Measurements from ENCODE around the gene STXBP6. TPM values are rescaled to one million over a fixed set of nuclear protein-coding genes. Genes with fewer than 3 reads are reported as not detected.
"Not testable (repeated sequence)": the region's sequence is repeated elsewhere in the genome, so short reads cannot be mapped to it uniquely, and the experiment has no call there.

Gene STXBP6
- total RNA-seq, 1 experiment from 2014 or later: 1.4 TPM

DNA sequence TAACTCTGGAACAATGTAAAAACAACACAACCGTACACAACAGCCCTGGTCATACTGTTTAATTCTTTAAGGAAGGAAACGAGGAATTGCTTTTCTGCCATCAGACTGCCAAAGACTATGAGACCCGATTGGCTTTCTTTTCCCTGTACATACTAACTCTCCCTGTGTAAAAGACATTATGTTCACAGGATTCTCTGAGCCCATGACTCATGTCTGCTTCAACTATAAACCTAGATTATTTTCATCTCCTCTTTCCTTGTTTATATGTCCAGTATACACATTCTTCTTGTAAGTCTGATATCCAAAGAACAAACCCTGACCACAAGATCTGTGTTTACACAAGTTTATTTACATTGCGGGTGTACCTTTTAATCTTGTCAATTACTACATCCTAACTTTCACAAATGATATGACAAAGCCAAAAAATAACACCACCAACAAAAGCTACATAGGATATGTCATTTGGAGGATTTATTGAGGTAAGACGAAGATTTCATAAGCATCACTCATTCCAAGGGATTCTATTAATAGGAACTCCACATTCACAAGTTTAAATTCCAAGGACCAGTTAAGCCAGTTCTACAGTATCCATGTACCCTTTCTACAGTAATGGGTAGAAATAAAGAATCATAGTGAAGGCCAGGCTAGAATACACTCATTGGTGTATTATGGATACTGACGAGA is 67.3 kb downstream of the STXBP6 start:
- H3K36me3 ChIP-seq: no peaks in the 10 kb centered on the region
- no peak overlapping the region for H3K4me3 ChIP-seq
- no peak for DNase-seq
- H3K9me3 ChIP-seq: no peaks in the 10 kb centered on the region
- no peaks in the 10 kb centered on the region; the same call in 1 of the 2 replicates for H3K27me3 ChIP-seq

DNA sequence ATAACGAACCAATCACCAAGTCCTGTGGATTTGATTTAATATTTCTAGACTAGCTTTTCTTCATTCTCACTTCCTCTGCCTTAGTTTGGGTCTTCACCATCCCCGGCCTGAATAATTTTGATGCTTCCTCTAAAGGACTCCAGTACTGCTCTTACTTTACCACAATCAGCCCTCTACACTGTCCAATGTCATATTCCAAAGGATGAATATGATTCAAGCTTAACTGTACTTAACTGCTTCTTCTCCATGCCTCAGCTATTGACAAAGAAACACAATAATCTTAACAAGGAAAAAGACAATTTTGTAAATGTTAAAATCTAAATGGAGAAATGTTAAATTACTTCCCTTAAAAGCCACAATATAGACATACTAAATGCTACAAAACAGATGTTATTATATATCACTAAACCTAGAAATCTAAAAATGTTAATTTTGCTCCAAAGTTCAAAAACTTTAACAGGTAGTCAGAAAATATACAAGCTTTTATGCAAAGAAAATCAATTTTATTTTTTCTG is 70.2 kb downstream of the STXBP6 start:
- Histone ChIP-seq H3K36me3 (no peaks in the 10 kb centered on the region), H3K27me3 (no peaks in the 10 kb centered on the region; the same call in 1 of the 2 replicates), H3K4me3 (no peak overlapping the region), H3K9me3 (no peaks in the 10 kb centered on the region)
- DNase-seq: no peak

DNA sequence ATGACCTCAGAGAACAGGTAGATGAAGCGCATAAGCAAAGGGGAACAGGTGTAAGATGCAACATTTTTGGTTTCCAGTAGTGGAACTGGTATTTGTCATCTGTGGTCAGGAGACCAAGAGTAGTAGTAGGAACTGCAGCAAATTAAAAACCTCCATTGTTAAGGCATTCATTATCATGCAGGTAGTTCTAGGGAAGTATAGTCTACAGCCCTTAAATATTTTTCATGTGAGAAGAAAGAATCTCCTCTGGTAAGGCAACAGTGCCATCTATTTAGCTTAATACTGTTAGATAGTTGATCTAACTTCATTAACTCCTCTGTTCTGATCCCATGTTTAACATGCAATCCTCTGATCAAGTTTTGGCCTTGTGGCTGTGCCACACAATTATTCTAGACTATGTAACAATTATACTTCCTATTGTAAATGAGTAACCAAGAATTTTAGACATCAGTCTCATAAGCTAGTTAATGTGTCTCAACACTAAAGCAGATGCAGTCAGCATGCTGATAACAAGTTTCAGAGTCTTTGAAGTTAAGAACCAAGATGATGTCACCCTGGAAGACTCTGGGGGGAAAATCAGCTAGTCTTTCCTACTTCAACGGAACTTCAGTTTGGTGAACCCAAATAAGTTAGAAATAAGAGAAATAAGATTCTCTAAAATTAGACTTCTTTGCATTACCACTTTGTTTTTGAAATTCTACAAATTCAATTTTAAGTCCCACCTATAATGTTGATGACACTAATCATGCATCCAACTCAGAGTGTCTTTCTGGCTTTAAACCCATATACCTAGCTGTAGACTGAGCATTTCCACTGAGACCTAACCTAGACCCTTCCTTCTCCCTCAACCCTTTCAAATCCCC is 70.9 kb downstream of the STXBP6 start:
- no peak for DNase-seq
- H3K36me3 ChIP-seq: no peaks in the 10 kb centered on the region
- H3K9me3 ChIP-seq: no peaks in the 10 kb centered on the region

DNA sequence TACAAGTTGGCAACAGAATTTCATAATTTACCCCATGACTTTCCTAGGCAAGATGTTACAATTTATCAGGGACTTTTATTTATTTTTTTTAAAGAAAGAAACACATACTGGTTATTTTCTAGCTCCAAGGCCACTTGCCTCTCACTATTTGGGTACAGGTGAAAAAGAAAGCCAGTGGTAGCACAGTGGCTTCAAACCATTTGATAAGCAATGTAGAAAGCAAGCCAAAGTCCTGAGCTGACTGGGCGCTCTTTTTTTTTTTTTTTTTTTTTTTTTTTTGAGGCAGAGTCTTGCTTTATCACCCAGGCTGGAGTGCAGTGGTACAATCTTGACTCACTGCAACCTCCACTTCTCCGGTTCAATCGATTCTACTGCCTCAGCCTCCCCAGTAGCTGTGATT is 73.3 kb downstream of the STXBP6 start:
- Histone ChIP-seq H3K4me3 (no peak overlapping the region), H3K36me3 (no peaks in the 10 kb centered on the region), H3K9me3 (no peaks in the 10 kb centered on the region), H3K27me3 (no peaks in the 10 kb centered on the region)
- no peak for DNase-seq

More for the DNA sequence above, 70.9 kb downstream of the STXBP6 start:
- H3K4me3 ChIP-seq: no peak overlapping the region
- H3K27me3 ChIP-seq: no peaks in the 10 kb centered on the region; the same call in 1 of the 2 replicates

DNA sequence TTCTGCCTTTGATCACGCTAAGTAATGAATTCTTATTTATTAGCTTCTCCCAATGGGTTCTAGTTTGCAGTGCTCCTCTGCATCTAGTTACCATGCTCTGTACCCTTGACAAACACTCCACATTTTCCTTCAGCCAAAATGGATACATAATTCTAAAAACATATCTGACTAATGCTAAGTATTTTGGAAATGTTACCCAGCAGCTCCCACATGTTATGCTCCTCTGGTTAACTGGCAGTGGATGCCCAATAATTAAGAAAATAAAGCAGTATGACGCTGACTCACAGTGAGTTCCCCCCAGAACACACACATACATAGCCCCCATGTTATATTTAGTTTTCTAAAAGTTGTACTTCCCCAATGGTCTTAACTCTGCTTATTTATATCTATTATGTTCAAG is 74.6 kb downstream of the STXBP6 start:
- Histone ChIP-seq H3K4me3 (no peak overlapping the region), H3K36me3 (no peaks in the 10 kb centered on the region), H3K27me3 (no peaks in the 10 kb centered on the region), H3K9me3 (no peaks in the 10 kb centered on the region)
- DNase-seq: no peak

DNA sequence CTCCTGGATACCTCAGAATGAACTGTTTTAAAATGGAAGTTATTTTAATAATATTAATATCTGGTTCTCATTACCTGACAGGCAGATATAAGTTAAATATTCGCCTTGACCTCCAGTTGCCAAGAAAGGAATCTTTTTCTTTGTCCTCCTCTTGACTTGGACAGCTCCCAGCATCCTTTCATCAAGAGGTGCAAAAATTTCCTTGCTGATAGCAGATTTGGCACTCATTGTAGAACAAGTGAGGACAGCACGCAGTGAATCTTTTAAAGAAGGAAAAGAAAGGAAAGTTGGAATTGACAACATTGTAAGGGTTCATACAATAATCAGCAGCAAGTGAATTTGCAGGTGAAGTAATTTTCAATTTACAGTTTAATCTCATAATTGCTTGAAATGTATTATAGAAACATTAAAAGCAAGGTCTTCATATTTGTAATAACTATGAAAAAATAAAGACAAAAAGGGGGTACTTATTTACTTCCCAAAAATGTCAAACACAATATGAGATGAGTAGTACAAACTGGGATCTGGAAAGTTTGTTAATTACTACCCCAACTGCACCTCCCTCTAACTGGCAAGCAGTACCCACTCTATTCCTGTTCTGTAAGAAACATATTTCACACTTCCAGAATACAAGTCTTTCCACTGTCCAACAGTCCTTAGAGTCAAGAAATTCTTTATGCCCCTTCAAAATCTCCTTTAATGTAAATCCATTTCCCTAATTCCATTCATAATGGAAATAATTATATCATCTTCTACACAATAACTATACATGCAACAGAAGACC is 75.2 kb downstream of the STXBP6 start:
- DNase-seq: no peak
- no peaks in the 10 kb centered on the region for H3K27me3 ChIP-seq
- no peaks in the 10 kb centered on the region for H3K9me3 ChIP-seq
- H3K36me3 ChIP-seq: no peaks in the 10 kb centered on the region
- H3K4me3 ChIP-seq: no peak overlapping the region

DNA sequence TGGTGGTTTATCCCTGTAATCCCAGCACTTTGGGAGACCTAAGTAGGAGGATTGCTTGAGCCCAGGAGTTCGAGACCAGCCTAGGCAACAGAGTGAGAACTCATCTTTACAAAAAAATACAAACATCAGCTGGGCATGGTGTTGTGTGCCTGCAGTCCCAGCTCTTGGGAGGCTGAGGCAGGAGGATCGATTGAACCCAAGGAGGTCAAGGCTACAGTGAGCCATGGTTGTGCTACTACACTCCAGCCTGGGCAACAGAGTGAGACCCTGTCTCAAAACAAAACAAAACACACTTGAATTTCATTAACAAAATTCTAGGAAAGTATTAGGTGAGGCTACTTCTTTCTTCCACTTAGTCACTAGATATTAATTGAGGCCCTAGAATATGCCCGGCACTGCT is 77.1 kb downstream of the STXBP6 start:
- no peaks in the 10 kb centered on the region for H3K9me3 ChIP-seq
- DNase-seq: no peak
- no peaks in the 10 kb centered on the region for H3K27me3 ChIP-seq
- H3K4me3 ChIP-seq: no peak overlapping the region
- no peaks in the 10 kb centered on the region for H3K36me3 ChIP-seq

DNA sequence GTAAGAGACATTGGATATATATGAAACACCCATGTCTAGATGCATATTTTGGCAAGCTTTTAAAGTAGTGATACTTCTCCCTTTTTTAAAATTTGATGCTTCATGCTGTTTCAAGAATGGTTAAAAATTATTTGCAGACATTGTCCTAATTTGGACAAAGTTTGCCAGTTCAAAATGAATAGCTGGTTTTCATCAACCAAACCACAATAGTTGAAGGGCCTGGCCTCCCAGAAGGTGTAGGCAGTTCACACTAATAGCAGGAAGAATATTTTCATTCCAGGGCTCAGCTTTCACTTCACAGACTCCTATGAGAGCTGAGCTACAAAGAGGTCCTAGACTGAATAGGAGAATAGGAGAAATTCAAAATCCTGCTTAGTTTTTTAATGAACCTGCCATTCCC is 78.7 kb downstream of the STXBP6 start:
- Histone ChIP-seq H3K27me3 (no peaks in the 10 kb centered on the region), H3K4me3 (no peak overlapping the region), H3K9me3 (no peaks in the 10 kb centered on the region), H3K36me3 (no peaks in the 10 kb centered on the region)
- no peak for DNase-seq

DNA sequence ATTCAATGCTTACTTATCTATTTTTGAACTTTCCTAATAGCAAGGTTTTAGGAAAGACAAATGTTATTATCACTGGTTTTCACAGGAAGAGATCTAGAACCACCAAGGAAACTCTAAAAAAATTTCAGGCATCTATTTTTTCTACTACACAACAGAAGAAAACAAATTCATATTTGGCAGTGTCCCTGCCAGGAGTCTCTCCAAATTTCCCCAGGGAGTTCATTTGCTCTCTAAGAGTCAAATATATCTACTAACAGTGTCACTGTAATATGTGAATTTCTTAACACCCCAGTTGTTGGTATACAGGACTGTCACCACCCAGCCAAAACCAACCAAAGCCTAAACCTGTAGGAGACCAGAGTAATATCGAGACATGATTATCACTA is 83.4 kb downstream of the STXBP6 start:
- Histone ChIP-seq H3K4me3 (no peak overlapping the region), H3K9me3 (no peaks in the 10 kb centered on the region), H3K36me3 (no peaks in the 10 kb centered on the region), H3K27me3 (no peaks in the 10 kb centered on the region)
- DNase-seq: no peak

DNA sequence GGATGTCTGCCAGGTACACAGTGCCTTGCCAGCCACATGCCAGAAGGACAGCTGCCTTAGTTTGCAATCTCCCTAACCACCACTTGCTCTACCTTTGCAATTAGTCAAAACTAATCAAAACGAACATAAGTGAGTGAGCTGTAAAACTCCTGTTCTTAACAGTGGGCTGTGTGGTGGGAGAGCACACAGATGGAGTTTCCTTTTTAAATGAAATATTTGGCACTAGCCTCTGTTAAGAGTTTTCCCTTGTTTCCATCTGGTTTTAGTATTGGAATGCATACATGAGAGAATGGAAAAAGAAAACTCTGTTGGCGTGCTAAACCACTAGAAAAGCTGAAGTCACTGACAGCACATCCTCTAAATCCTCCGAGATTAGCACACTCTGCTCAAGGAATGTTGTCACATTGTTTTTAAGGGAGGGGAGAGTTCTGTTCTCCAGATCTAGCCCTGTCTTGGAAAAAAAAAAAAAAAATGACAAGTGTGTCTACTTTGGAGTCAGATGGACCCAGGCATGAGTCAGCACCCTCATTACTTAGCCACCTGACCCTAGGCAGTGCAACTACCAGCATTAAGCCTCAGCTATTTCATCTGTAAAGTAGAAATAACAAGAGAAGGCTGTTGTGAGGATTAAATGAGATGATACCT is 83.9 kb downstream of the STXBP6 start:
- H3K36me3 ChIP-seq: no peaks in the 10 kb centered on the region
- H3K9me3 ChIP-seq: no peaks in the 10 kb centered on the region
- H3K4me3 ChIP-seq: no peak overlapping the region
- H3K27me3 ChIP-seq: no peaks in the 10 kb centered on the region
- peak; percentile 47 for DNase-seq

DNA sequence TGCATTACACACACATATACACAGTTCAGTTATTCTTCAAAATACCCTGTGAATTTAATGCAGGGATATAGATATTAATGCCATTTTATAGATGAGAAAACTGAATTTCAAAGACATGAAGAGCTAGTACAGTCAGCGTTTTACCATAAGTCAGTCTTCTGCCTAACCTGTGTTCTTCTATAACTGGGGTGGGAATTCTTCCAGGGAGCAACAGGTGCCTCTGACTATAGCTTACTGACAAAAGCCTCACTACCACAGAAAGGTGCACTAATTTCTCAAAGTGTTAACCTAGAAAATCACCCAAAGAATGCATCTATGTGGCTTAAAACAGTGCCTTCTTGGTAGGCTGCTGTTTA is 84.4 kb downstream of the STXBP6 start:
- Histone ChIP-seq H3K9me3 (no peaks in the 10 kb centered on the region), H3K36me3 (no peaks in the 10 kb centered on the region), H3K27me3 (no peaks in the 10 kb centered on the region), H3K4me3 (no peak overlapping the region)
- DNase-seq: no peak

DNA sequence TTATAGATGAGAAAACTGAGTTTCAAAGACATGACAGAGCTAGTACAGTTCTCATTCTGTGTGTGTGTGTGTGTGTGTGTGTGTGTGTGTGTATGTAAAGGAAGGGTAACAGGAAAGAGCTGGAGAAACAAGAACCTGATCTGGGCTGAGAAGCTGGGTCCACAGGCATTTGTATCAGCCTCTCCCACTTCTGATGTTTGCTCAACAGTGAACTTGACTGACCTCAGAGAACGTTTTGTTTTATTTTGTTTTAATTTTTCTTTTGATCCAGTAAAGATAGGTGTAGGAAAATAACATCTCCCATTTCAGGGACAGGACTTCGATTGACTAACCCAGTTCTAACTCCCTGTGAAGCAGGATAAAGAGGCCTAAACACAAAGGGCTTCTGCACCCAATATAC is 85.4 kb downstream of the STXBP6 start:
- no peaks in the 10 kb centered on the region for H3K36me3 ChIP-seq
- H3K4me3 ChIP-seq: no peak overlapping the region
- no peaks in the 10 kb centered on the region for H3K27me3 ChIP-seq
- no peak for DNase-seq
- no peaks in the 10 kb centered on the region for H3K9me3 ChIP-seq

DNA sequence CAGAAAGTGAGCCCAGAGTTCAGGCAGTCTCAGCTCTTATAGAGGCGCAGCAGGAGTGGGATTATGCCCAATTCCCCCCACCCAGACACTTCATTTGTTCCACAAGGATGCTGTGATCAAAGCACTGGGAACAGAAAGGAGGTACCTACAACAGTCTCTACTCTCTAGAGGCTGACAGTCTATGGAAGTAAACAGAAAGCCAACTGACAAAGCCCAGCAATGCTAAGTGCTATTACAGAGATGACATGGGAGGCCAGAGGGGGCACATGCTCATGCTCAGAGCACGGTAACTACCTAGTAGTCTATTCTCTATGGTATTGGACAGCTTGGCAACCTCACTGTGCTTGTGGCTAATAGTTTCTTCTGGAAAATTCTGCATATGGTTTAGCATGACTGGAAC is 85.9 kb downstream of the STXBP6 start:
- Histone ChIP-seq H3K4me3 (no peak overlapping the region), H3K9me3 (no peaks in the 10 kb centered on the region), H3K27me3 (no peaks in the 10 kb centered on the region), H3K36me3 (no peaks in the 10 kb centered on the region)
- DNase-seq: no peak

DNA sequence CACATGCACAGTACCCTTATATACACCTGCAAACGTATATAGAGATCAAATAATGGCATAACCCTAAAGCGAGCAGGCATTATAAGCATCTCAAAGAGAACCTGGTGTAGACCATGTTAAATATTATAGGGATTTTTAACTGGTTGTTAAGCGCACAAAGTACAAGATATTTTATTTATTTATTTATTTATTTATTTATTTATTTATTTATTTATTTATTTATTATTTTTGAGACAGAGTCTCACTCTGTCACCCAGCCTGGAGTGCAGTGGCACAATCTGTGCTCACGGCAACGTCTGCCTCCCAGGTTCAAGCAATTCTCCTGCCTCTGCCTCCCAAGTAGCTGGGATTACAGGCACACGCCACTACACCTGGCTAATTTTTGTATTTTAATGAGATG is 87.8 kb downstream of the STXBP6 start:
- H3K4me3 ChIP-seq, H3K27me3 ChIP-seq, H3K9me3 ChIP-seq, H3K36me3 ChIP-seq, DNase-seq: not testable (repeated sequence)

DNA sequence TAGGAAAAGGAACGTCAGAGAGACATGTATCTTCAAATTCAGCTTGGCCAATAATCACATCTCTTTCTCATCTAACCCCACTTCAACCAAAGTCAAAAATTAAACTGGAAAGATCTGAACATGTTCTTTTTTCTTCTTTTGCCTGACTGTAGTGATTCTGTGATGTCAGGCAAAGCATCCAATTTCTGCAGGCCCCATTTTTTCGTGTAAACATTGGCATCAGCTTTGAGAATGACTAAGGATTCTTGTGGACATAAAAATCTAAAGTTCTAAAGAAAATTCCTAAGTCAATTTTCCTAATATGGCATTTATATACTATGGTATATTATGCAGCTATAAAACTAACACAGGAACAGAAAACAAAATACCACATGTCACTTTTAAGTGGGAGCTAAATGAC is 89.1 kb downstream of the STXBP6 start:
- DNase-seq: no peak
- Histone ChIP-seq H3K27me3 (no peaks in the 10 kb centered on the region), H3K4me3 (no peak overlapping the region), H3K36me3 (no peaks in the 10 kb centered on the region), H3K9me3 (no peaks in the 10 kb centered on the region)

DNA sequence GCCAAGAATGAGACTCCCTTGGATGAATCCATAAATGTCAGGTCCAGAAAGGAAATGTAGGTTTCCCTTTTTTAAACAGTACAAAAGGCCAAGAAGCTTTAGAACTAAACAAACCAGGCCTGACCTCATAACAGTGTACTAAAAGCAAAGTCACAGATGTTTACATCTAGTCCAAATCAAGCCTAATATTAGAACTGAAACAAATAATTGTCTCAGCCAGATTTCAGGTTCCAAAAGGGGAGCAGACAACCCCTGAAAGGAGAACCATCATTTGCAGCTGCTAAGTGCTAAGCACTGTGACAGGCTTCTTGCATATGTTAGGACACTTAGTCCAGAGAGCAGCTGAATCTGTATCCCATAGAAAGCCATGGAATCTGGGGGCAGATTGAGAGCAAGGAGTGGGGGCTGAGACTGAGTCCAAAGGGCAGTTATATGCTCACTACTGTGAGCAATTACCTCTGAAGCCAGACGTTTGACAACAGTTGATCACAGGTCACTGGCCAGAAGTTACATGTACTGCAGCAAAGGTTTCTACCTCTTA is 90.1 kb downstream of the STXBP6 start:
- no peak for DNase-seq
- H3K27me3 ChIP-seq: no peaks in the 10 kb centered on the region
- H3K4me3 ChIP-seq: no peak overlapping the region
- no peaks in the 10 kb centered on the region for H3K36me3 ChIP-seq
- no peaks in the 10 kb centered on the region for H3K9me3 ChIP-seq

All from MG63 (cell line).